ENCODE data around the gene C2orf42. TPM values are rescaled to one million over a fixed set of nuclear protein-coding genes. Genes with fewer than 3 reads are reported as not detected.
A peak's percentile ranks its signal among the peaks of the same experiment; 100 is the strongest.

The C2orf42 gene
- total RNA-seq, 1 experiment from 2014 or later = 17.4 TPM

- Histone ChIP-seq H3K4me3 (replicated peaks in 1 of 2; ENCODE audit: low read depth in 1 of 2, low read length in 2 of 2) (no peak overlapping the region), H3K9me2 (ENCODE audit: insufficient read depth) (no peaks in the 10 kb centered on the region), H4K20me1 (ENCODE audit: insufficient read depth) (no peaks in the 10 kb centered on the region), H3K9me3 (ENCODE audit: control insufficient read depth in 1 of 2, insufficient read depth in 1 of 2, low read depth in 1 of 2, low read length in 2 of 2) (no peaks in the 10 kb centered on the region), H3K79me2 (ENCODE audit: insufficient read depth, low read length) (no peaks in the 10 kb centered on the region), H3K27me3 (ENCODE audit: insufficient read depth, low read length) (no peaks in the 10 kb centered on the region), H3K4me2 (ENCODE audit: low read length) (no peak overlapping the region), H3K36me3 (ENCODE audit: control insufficient read depth in 1 of 2, insufficient read depth in 2 of 2, low read length in 2 of 2) (no peaks in the 10 kb centered on the region), H3K27ac (ENCODE audit: low read depth, low read length) (no peak overlapping the region), H2AFZ (ENCODE audit: low read depth, low read length, poor library complexity, severe bottlenecking) (no peak overlapping the region), H3K9ac (ENCODE audit: low read length) (no peak overlapping the region), H3K4me1 (ENCODE audit: control insufficient read depth in 1 of 2, insufficient read depth in 2 of 2, low read length in 2 of 2) (peaks cover 28 to 38% of the 10 kb centered on the region in 2 experiments)
- ChIA-PET RAD21 (ENCODE audit: low non-redundant PET in 1 of 2, low total read pairs in 2 of 2, uncharacterized antibody in 2 of 2, unreplicated experiment in 2 of 2) (interaction anchor here in 1 of 2 experiments (0.6 kb wide), 1 partner anchor 244 kb away, joined by 4 read pairs; no protein-coding TSS in a partner anchor), POLR2A (interaction anchor here (6.1 kb wide), 1 partner anchor 58 kb away, joined by 54 read pairs; the partner anchor contains the start of gene PCBP1), CTCF (interaction anchor here (1.0 to 2.4 kb wide), 3 partner anchors 74 to 420 kb away, joined by 3 to 8 read pairs (median 5); partner anchors contain the start of gene MXD1)
- TF ChIP-seq CBX3 (IDR thresholded peaks at IDR 0.05; ENCODE audit: low read depth) = no peak
- intact Hi-C loops (cut with micrococcal nuclease) = no loop called here
- no peak for DNase-seq (ENCODE audit: low read depth, low spot score)
- no peak for ATAC-seq
- no TSS peak for BruUV-seq (replicated peaks)
These were observed 46.2 kb downstream of the C2orf42 start for GRCh38 chr2:70144443-70145143.

GRCh38 chr2:70143314-70144150 is 47.3 kb downstream of the C2orf42 start:
- Histone ChIP-seq H3K4me3 (replicated peaks in 1 of 2; ENCODE audit: low read depth in 1 of 2, low read length in 2 of 2) (peak overlapping the region; percentile 40 to 55), H3K27me3 (ENCODE audit: insufficient read depth, low read length) (no peaks in the 10 kb centered on the region), H3K9ac (ENCODE audit: low read length) (peak overlapping the region; percentile 73), H3K79me2 (ENCODE audit: insufficient read depth, low read length) (no peaks in the 10 kb centered on the region), H3K4me1 (ENCODE audit: control insufficient read depth in 1 of 2, insufficient read depth in 2 of 2, low read length in 2 of 2) (peaks cover 30 to 45% of the 10 kb centered on the region in 2 experiments), H3K27ac (ENCODE audit: low read depth, low read length) (peak overlapping the region; percentile 43), H3K9me3 (ENCODE audit: control insufficient read depth in 1 of 2, insufficient read depth in 1 of 2, low read depth in 1 of 2, low read length in 2 of 2) (no peaks in the 10 kb centered on the region), H3K9me2 (ENCODE audit: insufficient read depth) (no peaks in the 10 kb centered on the region), H3K4me2 (ENCODE audit: low read length) (peak overlapping the region; percentile 78), H2AFZ (ENCODE audit: low read depth, low read length, poor library complexity, severe bottlenecking) (no peak overlapping the region), H3K36me3 (ENCODE audit: control insufficient read depth in 1 of 2, insufficient read depth in 2 of 2, low read length in 2 of 2) (no peaks in the 10 kb centered on the region), H4K20me1 (ENCODE audit: insufficient read depth) (no peaks in the 10 kb centered on the region)
- ATAC-seq (peak; percentile 23), DNase-seq (ENCODE audit: low read depth, low spot score) (peak; percentile 41)
- CTCF ChIA-PET = interaction anchor here (1.2 to 3.3 kb wide), 4 partner anchors 19 to 419 kb away, joined by 3 to 24 read pairs (median 6); partner anchors contain the start of gene MXD1
- RAD21 ChIA-PET (ENCODE audit: low non-redundant PET in 1 of 2, low total read pairs in 2 of 2, uncharacterized antibody in 2 of 2, unreplicated experiment in 2 of 2) = interaction anchor here in 1 of 2 experiments (1.1 kb wide), 1 partner anchor 229 kb away, joined by 5 read pairs; no protein-coding TSS in a partner anchor
- intact Hi-C loops (cut with micrococcal nuclease) = no loop called here
- TF ChIP-seq REST (IDR thresholded peaks at IDR 0.05; ENCODE audit: low read depth) = no peak
- peak; percentile 82 for TF ChIP-seq POLR2AphosphoS5 (IDR thresholded peaks at IDR 0.05; ENCODE audit: low read depth, low read length)
- TF ChIP-seq POLR2A (IDR thresholded peaks at IDR 0.05; ENCODE audit: borderline replicate concordance, extremely low read depth, insufficient read depth, insufficient read length) = peak; percentile 87
- no peak for TF ChIP-seq SRF (IDR thresholded peaks at IDR 0.05; ENCODE audit: low read depth)
- TF ChIP-seq ATF3 (IDR thresholded peaks at IDR 0.05) = no peak
- no peak for TF ChIP-seq TCF7L2 (IDR thresholded peaks at IDR 0.05; ENCODE audit: borderline replicate concordance, extremely low read depth, insufficient read depth, insufficient read length)
- BruUV-seq (replicated peaks) = no TSS peak
- POLR2A ChIA-PET = interaction anchor here (0.8 to 6.1 kb wide), 5 partner anchors 57 to 231 kb away, joined by 3 to 54 read pairs (median 7); partner anchors contain the start of genes MXD1, PCBP1 and SNRPG
